HEK293 (cell line): ENCODE measurements around the gene TNFAIP8L3.

Experiments
- CTCF ChIA-PET: fragments of 350-600 bp; formaldehyde crosslinking; extraction: SDS; loops from one replicate; lab custom pipeline; 2021; ENCODE audit warnings: antibody characterized with exemption; lab: Yijun Ruan, JAX
- POLR2A ChIA-PET: fragments of 300-600 bp; formaldehyde crosslinking; extraction: SDS; loops from one replicate; lab custom pipeline; 2020; ENCODE audit warnings: antibody characterized with exemption, inconsistent platforms; lab: Yijun Ruan, JAX
- H3K27ac ChIP-seq: fragments of 200-500 bp; sonication (Bioruptor generic); 2 replicates; pipeline ENCODE4 v1.5.1; 2014; ENCODE audit warnings: low read depth, low read length, control low read depth, inconsistent platforms; ENCODE audit errors: extremely low read depth
- H3K36me3 ChIP-seq, 2 experiments: fragments of 200-500 bp in 1 of 2; sonication (Bioruptor generic) in 1 of 2; 1 replicate in 1 of 2; 2 replicates in 1 of 2; pipeline ENCODE4 v1.5.1; 2014 to 2017; ENCODE audit warnings: inconsistent platforms in 2 of 2, low read length in 2 of 2; ENCODE audit not compliant: control insufficient read depth in 2 of 2, insufficient read depth in 1 of 2
- H3K4me1 ChIP-seq: fragments of 200-500 bp; sonication (Bioruptor generic); 2 replicates; pipeline ENCODE4 v1.5.1; 2014; ENCODE audit warnings: mild to moderate bottlenecking, low read length, inconsistent platforms; ENCODE audit not compliant: control insufficient read depth, insufficient read depth
- H3K4me3 ChIP-seq: 2 replicates; pipeline ENCODE4 v1.5.1; 2011; ENCODE audit warnings: low read depth, mild to moderate bottlenecking, control low read depth, low read length, moderate library complexity
- H3K9me3 ChIP-seq: fragments of 200-500 bp; sonication (Bioruptor generic); 2 replicates; pipeline ENCODE4 v1.5.1; 2014; ENCODE audit warnings: low read depth, low read length, inconsistent platforms; ENCODE audit not compliant: control insufficient read depth, insufficient read depth
- ATF2 ChIP-seq: fragments of 450-650 bp; formaldehyde crosslinking; IDR thresholded peaks from 2 replicates; pipeline ENCODE4 v1.5.1; 2016; ENCODE audit warnings: missing biosample characterization, missing genetic modification characterization, low read depth
- BCL11B ChIP-seq: fragments of 450-650 bp; formaldehyde crosslinking; IDR thresholded peaks from 2 replicates; pipeline ENCODE4 v1.5.1; 2016; ENCODE audit warnings: low read depth, missing biosample characterization, missing genetic modification characterization
- EGR2 ChIP-seq: fragments of 450-650 bp; formaldehyde crosslinking; IDR thresholded peaks from 2 replicates; pipeline ENCODE4 v1.5.1; 2016; ENCODE audit warnings: low read depth, missing biosample characterization, missing genetic modification characterization
- FEZF1 ChIP-seq: fragments of 450-650 bp; formaldehyde crosslinking; IDR thresholded peaks from 2 replicates; pipeline ENCODE4 v1.5.1; 2016; ENCODE audit warnings: missing biosample characterization, missing genetic modification characterization
- HOXA7 ChIP-seq: sonication (generic); formaldehyde crosslinking; IDR thresholded peaks from 2 replicates; pipeline ENCODE4 v1.8.1; 2022; ENCODE audit warnings: missing genetic modification reagents, borderline replicate concordance
- PRDM1 ChIP-seq: fragments of 450-650 bp; formaldehyde crosslinking; IDR thresholded peaks from 2 replicates; pipeline ENCODE4; 2016; ENCODE audit warnings: missing biosample characterization, missing genetic modification characterization
- PRDM4 ChIP-seq: fragments of 450-650 bp; formaldehyde crosslinking; IDR thresholded peaks from 2 replicates; pipeline ENCODE4 v1.5.1; 2017; ENCODE audit warnings: missing biosample characterization, missing genetic modification characterization
- TCF7L2 ChIP-seq: IDR thresholded peaks from 2 replicates; pipeline ENCODE4 v1.6.1; 2011; ENCODE audit warnings: low read depth, mild to moderate bottlenecking, inconsistent platforms, low read length, moderate library complexity, borderline replicate concordance
- YY1 ChIP-seq: fragments of 450-650 bp; formaldehyde crosslinking; IDR thresholded peaks from 2 replicates; pipeline ENCODE4 v1.5.1; 2018; ENCODE audit warnings: missing biosample characterization, missing genetic modification characterization
- ZBTB10 ChIP-seq: fragments of 450-650 bp; formaldehyde crosslinking; IDR thresholded peaks from 2 replicates; pipeline ENCODE4 v1.5.1; 2016; ENCODE audit warnings: missing biosample characterization, missing genetic modification characterization
- ZBTB8A ChIP-seq: fragments of 450-650 bp; formaldehyde crosslinking; IDR thresholded peaks from 2 replicates; pipeline ENCODE4 v1.5.1; 2016; ENCODE audit warnings: missing biosample characterization, missing genetic modification characterization
- ZFHX2 ChIP-seq: fragments of 450-650 bp; formaldehyde crosslinking; conservative IDR thresholded peaks from 2 replicates; pipeline ENCODE4 v1.5.1; 2016; ENCODE audit warnings: missing biosample characterization, missing genetic modification characterization
- ZNF112 ChIP-seq: fragments of 450-650 bp; formaldehyde crosslinking; IDR thresholded peaks from 2 replicates; pipeline ENCODE4 v1.5.0; 2017; ENCODE audit warnings: missing biosample characterization, missing genetic modification characterization
- ZNF138 ChIP-seq: fragments of 450-650 bp; formaldehyde crosslinking; IDR thresholded peaks from 2 replicates; pipeline ENCODE4 v1.5.1; 2016; ENCODE audit warnings: missing biosample characterization, missing genetic modification characterization, borderline replicate concordance
- ZNF157 ChIP-seq: fragments of 450-650 bp; formaldehyde crosslinking; IDR thresholded peaks from 2 replicates; pipeline ENCODE4 v1.5.1; 2016; ENCODE audit warnings: missing biosample characterization, missing genetic modification characterization
- ZNF239 ChIP-seq: fragments of 450-650 bp; formaldehyde crosslinking; IDR thresholded peaks from 2 replicates; pipeline ENCODE4 v1.5.1; 2016; ENCODE audit warnings: missing biosample characterization, missing genetic modification characterization
- ZNF292 ChIP-seq: fragments of 450-650 bp; formaldehyde crosslinking; IDR thresholded peaks from 2 replicates; pipeline ENCODE4 v1.5.1; 2016; ENCODE audit warnings: low read depth, missing biosample characterization, missing genetic modification characterization, borderline replicate concordance
- ZNF391 ChIP-seq: fragments of 450-650 bp; formaldehyde crosslinking; IDR thresholded peaks from 2 replicates; pipeline ENCODE4 v1.5.1; 2016; ENCODE audit warnings: low read depth, missing biosample characterization, missing genetic modification characterization, borderline replicate concordance
- ZNF513 ChIP-seq: fragments of 450-650 bp; IDR thresholded peaks from 2 replicates; pipeline ENCODE4 v1.5.1; 2018; ENCODE audit warnings: missing biosample characterization, missing genetic modification characterization
- ZNF580 ChIP-seq: fragments of 450-650 bp; formaldehyde crosslinking; IDR thresholded peaks from 2 replicates; pipeline ENCODE4 v1.5.1; 2016; ENCODE audit warnings: missing biosample characterization, missing genetic modification characterization
- ZNF747 ChIP-seq: fragments of 450-650 bp; formaldehyde crosslinking; IDR thresholded peaks from 2 replicates; pipeline ENCODE4 v1.5.1; 2016; ENCODE audit warnings: missing biosample characterization, missing genetic modification characterization
- ZNF76 ChIP-seq: fragments of 450-650 bp; formaldehyde crosslinking; IDR thresholded peaks from 2 replicates; pipeline ENCODE4; 2016; ENCODE audit warnings: low read depth, missing biosample characterization, missing genetic modification characterization, borderline replicate concordance
- ZNF768 ChIP-seq: fragments of 450-650 bp; formaldehyde crosslinking; IDR thresholded peaks from 2 replicates; pipeline ENCODE4 v1.5.1; 2018; ENCODE audit warnings: missing biosample characterization, mild to moderate bottlenecking, missing genetic modification characterization
- ZNF843 ChIP-seq: fragments of 450-650 bp; formaldehyde crosslinking; IDR thresholded peaks from 2 replicates; pipeline ENCODE4 v1.5.1; 2016; ENCODE audit warnings: missing biosample characterization, missing genetic modification characterization
- ZSCAN18 ChIP-seq: fragments of 450-650 bp; formaldehyde crosslinking; IDR thresholded peaks from 2 replicates; pipeline ENCODE4 v1.5.1; 2016; ENCODE audit warnings: missing biosample characterization, missing genetic modification characterization

The TNFAIP8L3 gene

GRCh38 chr15:51048308-51048707 lies 46.4 kb downstream of the TNFAIP8L3 start:
- Histone ChIP-seq H3K36me3 (no peaks in the 10 kb centered on the region), H3K4me1 (peaks cover 7% of the 10 kb centered on the region; the same call in 1 of the 2 replicates), H3K9me3 (no peaks in the 10 kb centered on the region), H3K4me3 (no peak overlapping the region), H3K27ac (no peak overlapping the region)
- CTCF ChIA-PET: no interaction called here
- TF ChIP-seq YY1 (no peak), BCL11B (no peak), ZSCAN18 (tag by site-specific recombination) (no peak), ZNF138 (tag by site-specific recombination) (no peak), HOXA7 (no peak), ZNF157 (tag by site-specific recombination) (no peak), ZNF391 (tag by site-specific recombination) (no peak)
- POLR2A ChIA-PET: no interaction called here

GRCh38 chr15:51046799-51047449 lies 47.8 kb downstream of the TNFAIP8L3 start:
- H3K27ac ChIP-seq: no peak overlapping the region
- ChIA-PET POLR2A (no interaction called here), CTCF (interaction anchor here (0.5 kb wide), 1 partner anchor 116 kb away, joined by 3 read pairs; no protein-coding TSS in a partner anchor)
- no peak overlapping the region for H3K4me3 ChIP-seq
- no peak for TF ChIP-seq ZNF112 (tag by site-specific recombination)
- no peak for TF ChIP-seq ZNF580
- no peak for TF ChIP-seq ZFHX2 (tag by site-specific recombination)
- no peak for TF ChIP-seq ZNF138 (tag by site-specific recombination)
- no peak for TF ChIP-seq ZNF843 (tag by site-specific recombination)
- TF ChIP-seq FEZF1 (tag by site-specific recombination): no peak
- TF ChIP-seq ATF2 (tag by site-specific recombination): no peak
- TF ChIP-seq ZNF768 (tag by site-specific recombination): no peak
- no peak for TF ChIP-seq ZNF157 (tag by site-specific recombination)
- no peak for TF ChIP-seq TCF7L2
- TF ChIP-seq ZNF747 (tag by site-specific recombination): no peak
- TF ChIP-seq ZBTB10 (tag by site-specific recombination): no peak
- no peak for TF ChIP-seq ZNF76
- TF ChIP-seq ZBTB8A (tag by site-specific recombination): no peak
- no peak for TF ChIP-seq EGR2 (tag by site-specific recombination)
- TF ChIP-seq PRDM1 (tag by site-specific recombination): no peak
- no peak for TF ChIP-seq PRDM4
- TF ChIP-seq ZNF513: no peak
- no peak for TF ChIP-seq ZNF239
- no peak for TF ChIP-seq ZNF292
- no peaks in the 10 kb centered on the region for H3K9me3 ChIP-seq
- H3K36me3 ChIP-seq: no peaks in the 10 kb centered on the region
- H3K4me1 ChIP-seq: peaks cover 7% of the 10 kb centered on the region; the same call in 1 of the 2 replicates
